IMR-90 (cell line): Measurements from ENCODE around the gene GAB1. TPM values are rescaled to one million over a fixed set of nuclear protein-coding genes. Genes with fewer than 3 reads are reported as not detected.

Experiments
- ATAC-seq: fragments of 200-7000 bp; cut with Tn5 transposase; 2 replicates; pipeline ENCODE4 v1.9.1; 2020; ENCODE audit warnings: low read depth, mild to moderate bottlenecking, moderate library complexity
- BruUV-seq: library from RNA; stranded (reverse); fragments of 400-500 nt; replicated peaks from 2 replicates; lab custom pipeline; 2021; lab: Mats Ljungman, UMichigan
- CTCF ChIA-PET: fragments of 300-600 bp; formaldehyde crosslinking; extraction: SDS; loops from one replicate; lab custom pipeline; 2021; ENCODE audit warnings: antibody characterized with exemption; lab: Yijun Ruan, JAX
- POLR2A ChIA-PET: fragments of 300-600 bp; sonication (Branson Sonifier 250); formaldehyde crosslinking; loops from one replicate; lab custom pipeline; 2022; ENCODE audit warnings: antibody characterized with exemption; ENCODE audit not compliant: unreplicated experiment; lab: Charles Lee
- DNase-seq: peaks from one replicate; pipeline ENCODE4 v3.0.0; 2013
- H2AFZ ChIP-seq: replicated peaks from 2 replicates; pipeline ENCODE3; 2013; ENCODE audit warnings: low read length, mild to moderate bottlenecking; ENCODE audit not compliant: poor library complexity
- H2AK5ac ChIP-seq: 2 replicates; pipeline ENCODE4 v1.6.1; 2013; ENCODE audit warnings: low read depth, low read length, inconsistent platforms
- H2AK9ac ChIP-seq: replicated peaks from 2 replicates; pipeline ENCODE3; 2013; ENCODE audit warnings: mild to moderate bottlenecking, low read depth, low read length, moderate library complexity; ENCODE audit not compliant: poor library complexity
- H2BK120ac ChIP-seq: 2 replicates; pipeline ENCODE4 v1.6.1; 2013; ENCODE audit warnings: low read depth, low read length, inconsistent platforms
- H2BK15ac ChIP-seq: 3 replicates; pipeline ENCODE4 v1.6.1; 2013; ENCODE audit warnings: low read depth, low read length, inconsistent platforms
- H2BK20ac ChIP-seq: 2 replicates; pipeline ENCODE4 v1.6.1; 2013; ENCODE audit warnings: low read depth, mild to moderate bottlenecking, inconsistent platforms, low read length, moderate library complexity
- H2BK5ac ChIP-seq: 2 replicates; pipeline ENCODE4 v1.6.1; 2013; ENCODE audit warnings: mild to moderate bottlenecking, low read depth, low read length, inconsistent platforms; ENCODE audit not compliant: poor library complexity, severe bottlenecking
- H3K14ac ChIP-seq: replicated peaks from 2 replicates; pipeline ENCODE4 v1.6.1; 2013; ENCODE audit warnings: low read depth, low read length, inconsistent platforms
- H3K18ac ChIP-seq: 2 replicates; pipeline ENCODE4 v1.6.1; 2013; ENCODE audit warnings: low read depth, low read length, control low read depth
- H3K23ac ChIP-seq: 2 replicates; pipeline ENCODE4 v1.6.1; 2013; ENCODE audit warnings: low read depth, low read length, inconsistent platforms
- H3K27ac ChIP-seq: 2 replicates; pipeline ENCODE4 v1.5.1; 2013; ENCODE audit warnings: mild to moderate bottlenecking, control low read depth, low read length; ENCODE audit not compliant: insufficient read depth
- H3K27me3 ChIP-seq: 2 replicates; pipeline ENCODE4 v1.6.1; 2013; ENCODE audit warnings: low read length; ENCODE audit not compliant: control insufficient read depth, insufficient read depth
- H3K36me3 ChIP-seq: 2 replicates; pipeline ENCODE4 v1.6.1; 2013; ENCODE audit warnings: low read length, mixed read lengths; ENCODE audit not compliant: control insufficient read depth, insufficient read depth
- H3K4ac ChIP-seq: 2 replicates; pipeline ENCODE4 v1.6.1; 2013; ENCODE audit warnings: low read depth, low read length, inconsistent platforms
- H3K4me1 ChIP-seq: 2 replicates; pipeline ENCODE4 v1.6.1; 2013; ENCODE audit warnings: low read length, mixed read lengths; ENCODE audit not compliant: control insufficient read depth, insufficient read depth
- H3K4me2 ChIP-seq: 2 replicates; pipeline ENCODE4 v1.6.1; 2013; ENCODE audit warnings: low read depth, mild to moderate bottlenecking, control low read depth, low read length, moderate library complexity
- H3K4me3 ChIP-seq: 2 replicates; pipeline ENCODE4 v1.5.1; 2013; ENCODE audit warnings: low read depth, mild to moderate bottlenecking, control low read depth, low read length, moderate library complexity; ENCODE audit not compliant: insufficient read depth
- H3K56ac ChIP-seq: 2 replicates; pipeline ENCODE4 v1.6.1; 2013; ENCODE audit warnings: low read length, inconsistent platforms; ENCODE audit not compliant: insufficient read depth; ENCODE audit errors: extremely low read depth
- H3K79me1 ChIP-seq, 2 experiments: 2 replicates each; pipeline ENCODE4 v1.6.1; 2013; ENCODE audit warnings: low read length in 2 of 2, inconsistent platforms in 1 of 2, low read depth in 1 of 2
- H3K9ac ChIP-seq: 2 replicates; pipeline ENCODE4 v1.6.1; 2013; ENCODE audit warnings: low read depth, low read length, control low read depth
- H3K9me1 ChIP-seq: 2 replicates; pipeline ENCODE4 v1.6.1; 2013; ENCODE audit warnings: low read length, inconsistent platforms; ENCODE audit not compliant: insufficient read depth
- H3K9me3 ChIP-seq: 2 replicates; pipeline ENCODE4 v1.6.1; 2013; ENCODE audit warnings: low read length; ENCODE audit not compliant: control insufficient read depth, insufficient read depth
- H4K20me1 ChIP-seq: 2 replicates; pipeline ENCODE4 v1.6.1; 2013; ENCODE audit warnings: low read length, inconsistent platforms; ENCODE audit not compliant: insufficient read depth
- H4K5ac ChIP-seq: 2 replicates; pipeline ENCODE4 v1.6.1; 2013; ENCODE audit warnings: mild to moderate bottlenecking, low read depth, low read length, control low read depth
- H4K8ac ChIP-seq, 2 experiments: 2 replicates each; pipeline ENCODE4 v1.6.1; 2013; ENCODE audit warnings: low read depth in 2 of 2, low read length in 2 of 2, control low read depth in 1 of 2, inconsistent platforms in 1 of 2
- H4K91ac ChIP-seq: 2 replicates; pipeline ENCODE4 v1.6.1; 2013; ENCODE audit warnings: low read depth, low read length, inconsistent platforms; ENCODE audit not compliant: insufficient read depth
- BHLHE40 ChIP-seq: fragments of 150-350 bp; IDR thresholded peaks from 2 replicates; pipeline ENCODE4 v1.6.1; 2016; ENCODE audit warnings: mild to moderate bottlenecking, low read depth, low read length
- CEBPB ChIP-seq: IDR thresholded peaks from 2 replicates; pipeline ENCODE4 v1.6.1; 2012; ENCODE audit warnings: low read depth, low read length, improper control_type of control experiment
- CHD1 ChIP-seq: IDR thresholded peaks from 2 replicates; pipeline ENCODE4 v1.6.1; 2012; ENCODE audit warnings: low read depth, low read length, improper control_type of control experiment
- CTCF ChIP-seq: conservative IDR thresholded peaks from 2 replicates; pipeline ENCODE4 v1.5.1; 2012; ENCODE audit warnings: mild to moderate bottlenecking, low read depth, low read length, improper control_type of control experiment
- FOS ChIP-seq: fragments of 150-350 bp; IDR thresholded peaks from 2 replicates; pipeline ENCODE4 v1.6.1; 2016; ENCODE audit warnings: low read depth, low read length
- MAFK ChIP-seq: IDR thresholded peaks from 2 replicates; pipeline ENCODE4 v1.6.1; 2012; ENCODE audit warnings: low read depth, low read length, improper control_type of control experiment
- MAZ ChIP-seq: IDR thresholded peaks from 2 replicates; pipeline ENCODE4 v1.6.1; 2012; ENCODE audit warnings: low read depth, mild to moderate bottlenecking, low read length, improper control_type of control experiment, moderate library complexity, borderline replicate concordance
- MXI1 ChIP-seq: IDR thresholded peaks from 2 replicates; pipeline ENCODE4 v1.6.1; 2012; ENCODE audit warnings: low read depth, mild to moderate bottlenecking, low read length, moderate library complexity, borderline replicate concordance
- NFE2L2 ChIP-seq: fragments of 150-350 bp; IDR thresholded peaks from 2 replicates; pipeline ENCODE4 v1.6.1; 2016; ENCODE audit warnings: low read depth, mild to moderate bottlenecking, low read length
- POLR2A ChIP-seq: IDR thresholded peaks from 2 replicates; pipeline ENCODE4 v1.6.1; 2012; ENCODE audit warnings: mild to moderate bottlenecking, low read depth, low read length
- RAD21 ChIP-seq: IDR thresholded peaks from 2 replicates; pipeline ENCODE4 v1.6.1; 2012; ENCODE audit warnings: low read length, improper control_type of control experiment
- RCOR1 ChIP-seq: IDR thresholded peaks from 2 replicates; pipeline ENCODE4 v1.6.1; 2012; ENCODE audit warnings: mild to moderate bottlenecking, low read length, improper control_type of control experiment; ENCODE audit not compliant: insufficient replicate concordance
- RFX5 ChIP-seq: IDR thresholded peaks from 2 replicates; pipeline ENCODE4 v1.8.0; 2012; ENCODE audit warnings: low read depth, mild to moderate bottlenecking, low read length, moderate library complexity
- SMC3 ChIP-seq: fragments of 150-350 bp; IDR thresholded peaks from 2 replicates; pipeline ENCODE4 v1.6.1; 2016; ENCODE audit warnings: low read depth, mild to moderate bottlenecking, antibody characterized with exemption, low read length, moderate library complexity
- WGBS, 2 experiments: methylation state at CpG; one replicate each; pipeline versions ENCODE4 v1.1.5 to v1.1.7; 2013; ENCODE audit warnings: missing lambda C conversion rate in 2 of 2; ENCODE audit not compliant: insufficient read length in 1 of 2; ENCODE audit errors: extremely low coverage in 2 of 2; 5-methylcytosine and 5-hydroxymethylcytosine counted together
- dilution Hi-C: fragments of 300-500 bp; cut with HindIII; formaldehyde crosslinking; loops from one replicate; pipeline ENCODE4 v1.14.3; 2018; ENCODE audit warnings: low sequenced_read_pairs; ENCODE audit not compliant: unreplicated experiment
- in situ Hi-C: fragments of 300-500 bp; cut with MboI; formaldehyde crosslinking; loops from 3 replicates; pipeline ENCODE4 v1.14.3; 2019; ENCODE audit warnings: low sequenced_read_pairs, inconsistent platforms, mixed read lengths
- intact Hi-C: fragments of 100-400 bp; cut with micrococcal nuclease; formaldehyde crosslinking; loops from 2 replicates; pipeline ENCODE4 v1.10.0; 2022
- polyA plus RNA-seq, 3 experiments: library from polyadenylated mRNA; depleted of rRNA; stranded (reverse); fragments of >200 nt; gene quantifications; 2 replicates each; pipeline ENCODE4 v1.2.3, GENCODE V29; 2012; ENCODE audit warnings: low replicate concordance in 1 of 3
- total RNA-seq: library from RNA; depleted of rRNA; stranded (reverse); fragments of >200 nt; gene quantifications from 2 replicates; pipeline ENCODE4 v1.2.3, GENCODE V29; 2012
- TF ChIP-seq, protein P1 (sequence below): fragments of 150-350 bp; IDR thresholded peaks from 2 replicates; pipeline ENCODE4 v1.6.1; 2017; ENCODE audit warnings: mild to moderate bottlenecking, antibody characterized with exemption, low read length, low read depth
- TF ChIP-seq, protein P2 (sequence below): fragments of 150-350 bp; IDR thresholded peaks from 2 replicates; pipeline ENCODE4 v1.6.1; 2016; ENCODE audit warnings: low read depth, mild to moderate bottlenecking, low read length, moderate library complexity, borderline replicate concordance

GAB1 gene
- total and polyA plus RNA-seq, 2 of the 4 experiments (the other 2 are of a cell fraction): 2.8 to 12.0 TPM

GRCh38 chr4:143410015-143410414 lies 73.3 kb downstream of the GAB1 start:
- ChIA-PET POLR2A (no interaction called here), CTCF (no interaction called here)
- H3K4me3 ChIP-seq: no peak overlapping the region
- no peak for ATAC-seq
- no peak overlapping the region for H2AK9ac ChIP-seq
- no peak overlapping the region for H2BK5ac ChIP-seq
- no peak overlapping the region for H2BK15ac ChIP-seq
- H3K56ac ChIP-seq: no peak overlapping the region
- H4K91ac ChIP-seq: no peak overlapping the region
- H3K27ac ChIP-seq: no peak overlapping the region
- no CpG with 5 or more reads among the region's 3 CpGs for WGBS, 2 experiments
- no peak overlapping the region for H3K23ac ChIP-seq
- no peak overlapping the region for H4K5ac ChIP-seq
- H3K18ac ChIP-seq: no peak overlapping the region
- no peak overlapping the region for H3K14ac ChIP-seq
- no TSS peak for BruUV-seq
- H3K9me1 ChIP-seq: peaks cover 9% of the 10 kb centered on the region
- H3K4me1 ChIP-seq: peaks cover 13% of the 10 kb centered on the region
- no peaks in the 10 kb centered on the region for H3K9me3 ChIP-seq
- H3K36me3 ChIP-seq: no peaks in the 10 kb centered on the region
- H3K4me2 ChIP-seq: no peak overlapping the region
- 0 out of 2 replicates have a peak, but pooled peaks cover 13% of the 10 kb centered on the region for H4K20me1 ChIP-seq
- no peak overlapping the region for H4K8ac ChIP-seq
- H2AFZ ChIP-seq: no peak overlapping the region
- intact Hi-C loops (no loop called here), dilution Hi-C loops (no loop called here), in situ Hi-C loops (no loop called here)
- no peak overlapping the region for H2BK20ac ChIP-seq
- H3K27me3 ChIP-seq: no peaks in the 10 kb centered on the region
- H3K79me1 ChIP-seq: peaks cover 18 to 44% of the 10 kb centered on the region in 2 experiments
- DNase-seq: no peak
- no peak overlapping the region for H3K4ac ChIP-seq
- H2BK120ac ChIP-seq: no peak overlapping the region
- no peak overlapping the region for H2AK5ac ChIP-seq
- TF ChIP-seq CHD1: no peak
- no peak for TF ChIP-seq NFE2L2
- no peak for TF ChIP-seq POLR2A
- no peak for TF ChIP-seq CTCF
- no peak for TF ChIP-seq FOS
- TF ChIP-seq CEBPB: no peak
- no peak for TF ChIP-seq MAZ
- no peak for TF ChIP-seq RAD21
- no peak for TF ChIP-seq RCOR1
- TF ChIP-seq, protein P1, sequence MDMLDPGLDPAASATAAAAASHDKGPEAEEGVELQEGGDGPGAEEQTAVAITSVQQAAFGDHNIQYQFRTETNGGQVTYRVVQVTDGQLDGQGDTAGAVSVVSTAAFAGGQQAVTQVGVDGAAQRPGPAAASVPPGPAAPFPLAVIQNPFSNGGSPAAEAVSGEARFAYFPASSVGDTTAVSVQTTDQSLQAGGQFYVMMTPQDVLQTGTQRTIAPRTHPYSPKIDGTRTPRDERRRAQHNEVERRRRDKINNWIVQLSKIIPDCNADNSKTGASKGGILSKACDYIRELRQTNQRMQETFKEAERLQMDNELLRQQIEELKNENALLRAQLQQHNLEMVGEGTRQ: no peak
- TF ChIP-seq RFX5: no peak
- TF ChIP-seq, protein P2, sequence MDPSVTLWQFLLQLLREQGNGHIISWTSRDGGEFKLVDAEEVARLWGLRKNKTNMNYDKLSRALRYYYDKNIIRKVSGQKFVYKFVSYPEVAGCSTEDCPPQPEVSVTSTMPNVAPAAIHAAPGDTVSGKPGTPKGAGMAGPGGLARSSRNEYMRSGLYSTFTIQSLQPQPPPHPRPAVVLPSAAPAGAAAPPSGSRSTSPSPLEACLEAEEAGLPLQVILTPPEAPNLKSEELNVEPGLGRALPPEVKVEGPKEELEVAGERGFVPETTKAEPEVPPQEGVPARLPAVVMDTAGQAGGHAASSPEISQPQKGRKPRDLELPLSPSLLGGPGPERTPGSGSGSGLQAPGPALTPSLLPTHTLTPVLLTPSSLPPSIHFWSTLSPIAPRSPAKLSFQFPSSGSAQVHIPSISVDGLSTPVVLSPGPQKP: no peak
- TF ChIP-seq SMC3: no peak
- no peak for TF ChIP-seq MXI1
- no peak for TF ChIP-seq BHLHE40
- TF ChIP-seq MAFK: no peak
- no peak overlapping the region for H3K9ac ChIP-seq
